Caki2 (cell line): ENCODE measurements around the gene RAPGEF2. TPM values are rescaled to one million over a fixed set of nuclear protein-coding genes. Genes with fewer than 3 reads are reported as not detected.
"Not testable (repeated sequence)": the region's sequence is repeated elsewhere in the genome, so short reads cannot be mapped to it uniquely, and the experiment has no call there.

Experiments used
- DNase-seq: peaks from one replicate; pipeline ENCODE4 v3.0.0-alpha.2; 2015; ENCODE audit warnings: low read depth
- in situ Hi-C: cut with HindIII; loops from 2 replicates; pipeline ENCODE4 v1.10.0; 2016; ENCODE audit warnings: low sequenced_read_pairs, low pct_unique_long_range_greater_than_20kb, mixed read lengths
- total RNA-seq: library from RNA; depleted of rRNA; stranded (reverse); fragments of >200 nt; shearing (Covaris generic); gene quantifications from 2 replicates; pipeline ENCODE4 v1.2.3, GENCODE V29; 2014; ENCODE audit warnings: low replicate concordance; rRNA removed

The RAPGEF2 gene, protein sequence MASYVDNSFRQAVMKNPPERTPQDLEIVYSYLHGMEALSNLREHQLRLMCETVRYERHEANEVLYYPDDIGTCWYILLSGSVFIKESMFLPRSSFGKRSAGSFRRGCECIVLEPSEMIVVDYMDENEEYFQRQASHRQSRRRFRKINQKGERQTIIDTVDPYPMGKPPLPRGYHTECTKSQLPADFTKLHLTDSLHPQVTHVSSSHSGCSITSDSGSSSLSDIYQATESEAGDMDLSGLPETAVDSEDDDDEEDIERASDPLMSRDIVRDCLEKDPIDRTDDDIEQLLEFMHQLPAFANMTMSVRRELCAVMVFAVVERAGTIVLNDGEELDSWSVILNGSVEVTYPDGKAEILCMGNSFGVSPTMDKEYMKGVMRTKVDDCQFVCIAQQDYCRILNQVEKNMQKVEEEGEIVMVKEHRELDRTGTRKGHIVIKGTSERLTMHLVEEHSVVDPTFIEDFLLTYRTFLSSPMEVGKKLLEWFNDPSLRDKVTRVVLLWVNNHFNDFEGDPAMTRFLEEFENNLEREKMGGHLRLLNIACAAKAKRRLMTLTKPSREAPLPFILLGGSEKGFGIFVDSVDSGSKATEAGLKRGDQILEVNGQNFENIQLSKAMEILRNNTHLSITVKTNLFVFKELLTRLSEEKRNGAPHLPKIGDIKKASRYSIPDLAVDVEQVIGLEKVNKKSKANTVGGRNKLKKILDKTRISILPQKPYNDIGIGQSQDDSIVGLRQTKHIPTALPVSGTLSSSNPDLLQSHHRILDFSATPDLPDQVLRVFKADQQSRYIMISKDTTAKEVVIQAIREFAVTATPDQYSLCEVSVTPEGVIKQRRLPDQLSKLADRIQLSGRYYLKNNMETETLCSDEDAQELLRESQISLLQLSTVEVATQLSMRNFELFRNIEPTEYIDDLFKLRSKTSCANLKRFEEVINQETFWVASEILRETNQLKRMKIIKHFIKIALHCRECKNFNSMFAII (N-terminal part only)
- 4.6 and 31.6 TPM in 2 replicates for total RNA-seq

GRCh38 chr4:159102622-159103383, at the start of gene RAPGEF2:
TSS of gene RAPGEF2 (plus strand) at chr4:159103079. CDS start at chr4:159104163, 1,084 bp downstream.
- in situ Hi-C loops: no loop called here
- DNase-seq: peak; percentile 95

GRCh38 chr4:159055833-159056232, 47.0 kb upstream of the RAPGEF2 start:
- DNase-seq: no peak
- in situ Hi-C loops: no loop called here

GRCh38 chr4:159060161-159060560, 42.7 kb upstream of the RAPGEF2 start:
- in situ Hi-C loops: no loop called here
- no peak for DNase-seq

- no peak for DNase-seq
- in situ Hi-C loops: no loop called here
Measured at GRCh38 chr4:159062381-159062780, 40.5 kb upstream of the RAPGEF2 start.

GRCh38 chr4:159065513-159066240, 37.2 kb upstream of the RAPGEF2 start:
- no peak for DNase-seq

DNA sequence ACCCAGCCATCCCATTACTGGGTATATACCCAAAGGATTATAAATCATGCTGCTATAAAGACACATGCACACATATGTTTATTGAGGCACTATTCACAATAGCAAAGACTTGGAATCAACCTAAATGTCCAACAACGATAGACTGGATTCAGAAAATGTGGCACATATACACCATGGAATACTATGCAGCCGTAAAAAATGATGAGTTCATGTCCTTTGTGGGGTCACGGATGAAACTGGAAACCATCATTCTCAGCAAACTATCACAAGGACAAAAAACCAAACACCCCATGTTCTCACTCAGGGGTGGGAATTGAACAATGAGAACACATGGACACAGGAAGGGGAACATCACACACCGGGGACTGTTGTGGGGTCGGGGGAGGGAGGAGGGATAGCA, 34.7 kb upstream of the RAPGEF2 start:
- in situ Hi-C loops, DNase-seq: not testable (repeated sequence)

More at GRCh38 chr4:159065513-159066240, 37.2 kb upstream of the RAPGEF2 start:
- in situ Hi-C loops: no loop called here

- no peak for DNase-seq
- in situ Hi-C loops: no loop called here
Measured at GRCh38 chr4:159069922-159070321, 33.0 kb upstream of the RAPGEF2 start.

- no peak for DNase-seq
- in situ Hi-C loops: no loop called here
Measured at GRCh38 chr4:159070742-159071141, 32.1 kb upstream of the RAPGEF2 start.

DNA sequence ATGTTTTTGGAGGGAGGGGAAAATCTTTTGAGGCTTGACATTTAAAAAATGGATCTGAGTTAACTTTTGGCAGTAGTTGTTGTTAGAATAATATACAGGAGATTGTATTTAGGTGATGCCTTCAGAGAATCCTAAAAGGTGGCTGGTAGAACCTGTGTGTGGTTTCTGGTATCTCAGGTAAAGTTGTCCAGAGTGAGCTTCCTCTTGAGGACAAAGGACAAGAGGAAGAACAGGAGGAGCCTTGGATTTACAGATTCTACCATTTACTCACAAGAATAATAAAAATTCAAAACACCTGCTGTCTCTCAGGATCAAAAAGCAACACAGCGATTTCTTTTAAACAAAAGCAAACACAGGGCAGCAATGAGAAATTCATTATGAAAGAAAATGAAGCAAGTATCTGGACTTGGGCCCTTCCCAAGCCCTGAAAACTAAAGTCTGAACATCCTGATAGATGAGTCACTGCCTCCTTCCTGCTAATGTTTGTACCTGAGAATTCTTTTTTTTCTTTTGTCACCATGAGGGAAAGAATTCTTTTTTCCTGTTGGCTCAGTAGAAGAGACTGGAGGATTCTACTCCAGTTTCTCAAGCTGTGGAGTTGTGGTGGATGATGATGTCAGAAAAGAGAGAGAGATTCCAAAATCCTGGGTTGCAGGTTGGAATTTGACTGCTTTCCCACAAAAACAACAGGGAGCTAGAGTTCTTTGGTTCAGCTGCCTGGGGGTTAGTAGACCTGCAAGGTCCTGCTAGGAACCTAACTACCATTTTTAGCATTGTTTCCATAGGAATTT, 31.5 kb upstream of the RAPGEF2 start:
- peak; percentile 52 for DNase-seq
- in situ Hi-C loops: no loop called here

DNA sequence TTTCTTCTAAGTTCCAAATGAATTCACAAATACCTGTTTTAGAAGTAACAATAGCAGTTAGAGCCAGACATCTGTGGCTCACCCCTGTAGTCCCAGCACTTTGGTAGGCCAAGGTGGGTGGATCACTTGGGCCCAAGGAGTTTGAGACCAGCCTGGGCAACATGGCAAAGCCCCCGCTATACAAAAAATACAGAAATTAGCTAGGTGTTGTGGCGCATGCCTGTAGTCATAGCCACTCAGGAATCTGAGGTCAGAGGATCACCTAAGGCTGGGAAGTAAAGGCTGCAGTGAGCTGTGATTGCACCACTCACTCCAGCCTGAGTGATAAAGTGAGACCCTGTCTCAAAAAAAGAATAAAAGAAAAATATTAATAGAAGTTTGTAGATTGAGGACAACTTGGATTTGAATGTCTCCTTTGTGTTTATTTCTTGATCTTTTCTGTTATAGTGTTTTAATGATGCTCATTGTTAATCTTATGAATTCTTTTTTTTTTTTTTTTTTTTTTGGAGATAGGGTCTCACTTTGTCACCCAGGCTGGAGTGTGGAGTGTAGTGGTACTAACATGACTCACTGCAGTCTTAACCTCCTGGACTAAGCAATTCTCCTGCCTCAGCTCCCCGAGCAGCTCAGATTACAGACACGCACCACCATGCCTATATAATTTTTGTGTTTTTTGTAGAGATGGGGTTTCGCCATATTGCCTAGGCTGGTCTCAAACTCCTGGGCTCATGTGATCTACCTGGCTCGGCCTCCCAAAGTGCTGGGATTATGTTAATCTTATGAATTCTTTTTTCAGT, 30.7 kb upstream of the RAPGEF2 start:
- DNase-seq: no peak

GRCh38 chr4:159075531-159075932, 27.3 kb upstream of the RAPGEF2 start:
- no peak for DNase-seq
- in situ Hi-C loops: no loop called here

More for the DNA sequence above, 30.7 kb upstream of the RAPGEF2 start:
- in situ Hi-C loops: no loop called here

GRCh38 chr4:159077018-159077417, 25.9 kb upstream of the RAPGEF2 start:
- in situ Hi-C loops, DNase-seq: not testable (repeated sequence)

- in situ Hi-C loops: no loop called here
- DNase-seq: peak; percentile 16
Measured at GRCh38 chr4:159077702-159078495, 25.0 kb upstream of the RAPGEF2 start.

DNA sequence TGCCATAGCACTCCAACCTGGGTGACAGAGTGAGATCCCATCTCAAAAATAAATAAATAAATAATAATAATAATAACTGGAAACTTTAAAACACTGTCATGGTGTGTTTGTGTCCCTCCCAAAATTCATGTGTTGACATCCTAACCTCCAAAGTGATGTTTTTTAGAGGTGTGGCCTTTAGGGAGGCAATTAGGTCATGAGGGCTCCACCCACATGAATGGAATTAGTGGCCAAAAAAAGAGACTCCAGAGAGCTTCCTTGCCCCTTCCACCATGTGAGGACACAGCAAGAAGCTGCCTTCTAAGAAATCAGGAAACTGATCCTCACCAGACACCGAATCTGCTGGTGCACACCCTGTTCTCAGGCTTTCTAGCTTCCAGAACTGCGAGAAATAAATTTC, 23.8 kb upstream of the RAPGEF2 start:
- no peak for DNase-seq
- in situ Hi-C loops: no loop called here

GRCh38 chr4:159086606-159087005, 16.3 kb upstream of the RAPGEF2 start:
- DNase-seq: no peak
- in situ Hi-C loops: no loop called here
